ENCODE measurements around the gene CDCA8. TPM values are rescaled to one million over a fixed set of nuclear protein-coding genes. Genes with fewer than 3 reads are reported as not detected.

CDCA8 gene
- 2.5 TPM for total RNA-seq

GRCh38 chr1:37692078-37692833 lies at the start of gene CDCA8:
Gene CDCA8 (plus strand): TSS chr1:37692516. CDS start chr1:37692691, 175 bp downstream.
- DNase-seq (ENCODE audit: low spot score), result peak; percentile 99

- DNase-seq (ENCODE audit: low spot score), result no peak
Measured at GRCh38 chr1:37647281-37647680, 45.0 kb upstream of the CDCA8 start.

GRCh38 chr1:37650173-37650572 lies 42.1 kb upstream of the CDCA8 start:
- no peak for DNase-seq (ENCODE audit: low spot score)

- DNase-seq (ENCODE audit: low spot score), result no peak
Measured at GRCh38 chr1:37650721-37651120, 41.6 kb upstream of the CDCA8 start.

GRCh38 chr1:37651803-37652202 lies 40.5 kb upstream of the CDCA8 start:
- no peak for DNase-seq (ENCODE audit: low spot score)

- DNase-seq (ENCODE audit: low spot score), result no peak
Measured at GRCh38 chr1:37652976-37653375, 39.3 kb upstream of the CDCA8 start.

GRCh38 chr1:37653906-37654305 lies 38.4 kb upstream of the CDCA8 start:
- no peak for DNase-seq (ENCODE audit: low spot score)

GRCh38 chr1:37655274-37655673 lies 37.0 kb upstream of the CDCA8 start:
- no peak for DNase-seq (ENCODE audit: low spot score)

GRCh38 chr1:37656026-37656425 lies 36.3 kb upstream of the CDCA8 start:
- no peak for DNase-seq (ENCODE audit: low spot score)

GRCh38 chr1:37656881-37657280 lies 35.4 kb upstream of the CDCA8 start:
- DNase-seq (ENCODE audit: low spot score), result no peak

- no peak for DNase-seq (ENCODE audit: low spot score)
Measured at GRCh38 chr1:37657620-37658412, 34.5 kb upstream of the CDCA8 start.

GRCh38 chr1:37658486-37658885 lies 33.8 kb upstream of the CDCA8 start:
- no peak for DNase-seq (ENCODE audit: low spot score)

GRCh38 chr1:37660664-37661063 lies 31.7 kb upstream of the CDCA8 start:
- no peak for DNase-seq (ENCODE audit: low spot score)

- no peak for DNase-seq (ENCODE audit: low spot score)
Measured at GRCh38 chr1:37661401-37661800, 30.9 kb upstream of the CDCA8 start.

- no peak for DNase-seq (ENCODE audit: low spot score)
Measured at GRCh38 chr1:37662031-37662755, 30.1 kb upstream of the CDCA8 start.

- DNase-seq (ENCODE audit: low spot score), result no peak
Measured at GRCh38 chr1:37663426-37664000, 28.8 kb upstream of the CDCA8 start.

GRCh38 chr1:37666241-37666867 lies 26.0 kb upstream of the CDCA8 start:
- no peak for DNase-seq (ENCODE audit: low spot score)

- no peak for DNase-seq (ENCODE audit: low spot score)
Measured at GRCh38 chr1:37667023-37667671, 25.2 kb upstream of the CDCA8 start.

GRCh38 chr1:37670133-37670532 lies 22.2 kb upstream of the CDCA8 start:
- DNase-seq (ENCODE audit: low spot score), result no peak

- no peak for DNase-seq (ENCODE audit: low spot score)
Measured at GRCh38 chr1:37671261-37671660, 21.1 kb upstream of the CDCA8 start.
